Astrocyte of the spinal cord (primary cell): ENCODE measurements around the gene LSAMP.

Experiments used
- DNase-seq: peaks from one replicate; pipeline ENCODE4 v3.0.0; 2011; ENCODE audit warnings: low read depth, low spot score
- H3K4me3 ChIP-seq: 2 replicates; pipeline ENCODE4 v1.5.1; 2011; ENCODE audit warnings: low read depth, mild to moderate bottlenecking, low read length, moderate library complexity
- in situ Hi-C: cut with HindIII; loops from 2 replicates; pipeline ENCODE4 v1.10.0; 2017; ENCODE audit warnings: low sequenced_read_pairs
- TF ChIP-seq, protein P1 (sequence below): IDR thresholded peaks from 2 replicates; pipeline ENCODE4 v1.5.1; 2012; ENCODE audit warnings: low read depth, mild to moderate bottlenecking, low read length, inconsistent platforms

The LSAMP gene

DNA sequence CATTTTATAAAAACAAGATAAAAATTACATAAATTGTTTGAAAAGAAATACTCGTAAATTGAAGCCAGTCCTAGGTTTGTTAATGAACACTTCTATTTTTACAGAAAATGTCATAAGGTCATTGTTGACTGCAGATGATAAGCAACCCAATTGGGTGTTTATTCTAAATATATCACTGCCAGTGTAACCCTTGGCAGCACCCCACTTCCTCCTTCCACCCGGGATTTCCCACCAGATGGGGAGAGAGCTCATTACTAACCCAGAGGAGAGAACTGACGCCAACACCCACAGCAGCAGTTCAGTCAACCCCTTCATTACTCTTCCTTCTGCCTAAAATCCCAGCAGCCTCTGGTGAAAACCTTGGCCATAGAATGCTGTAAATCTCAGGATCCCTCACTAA is 514.4 kb downstream of the LSAMP start:
- H3K4me3 ChIP-seq, result no peak overlapping the region
- DNase-seq, result no peak
- in situ Hi-C loops, result no loop called here
- TF ChIP-seq, protein P1, sequence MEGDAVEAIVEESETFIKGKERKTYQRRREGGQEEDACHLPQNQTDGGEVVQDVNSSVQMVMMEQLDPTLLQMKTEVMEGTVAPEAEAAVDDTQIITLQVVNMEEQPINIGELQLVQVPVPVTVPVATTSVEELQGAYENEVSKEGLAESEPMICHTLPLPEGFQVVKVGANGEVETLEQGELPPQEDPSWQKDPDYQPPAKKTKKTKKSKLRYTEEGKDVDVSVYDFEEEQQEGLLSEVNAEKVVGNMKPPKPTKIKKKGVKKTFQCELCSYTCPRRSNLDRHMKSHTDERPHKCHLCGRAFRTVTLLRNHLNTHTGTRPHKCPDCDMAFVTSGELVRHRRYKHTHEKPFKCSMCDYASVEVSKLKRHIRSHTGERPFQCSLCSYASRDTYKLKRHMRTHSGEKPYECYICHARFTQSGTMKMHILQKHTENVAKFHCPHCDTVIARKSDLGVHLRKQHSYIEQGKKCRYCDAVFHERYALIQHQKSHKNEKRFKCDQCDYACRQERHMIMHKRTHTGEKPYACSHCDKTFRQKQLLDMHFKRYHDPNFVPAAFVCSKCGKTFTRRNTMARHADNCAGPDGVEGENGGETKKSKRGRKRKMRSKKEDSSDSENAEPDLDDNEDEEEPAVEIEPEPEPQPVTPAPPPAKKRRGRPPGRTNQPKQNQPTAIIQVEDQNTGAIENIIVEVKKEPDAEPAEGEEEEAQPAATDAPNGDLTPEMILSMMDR, result no peak

DNA sequence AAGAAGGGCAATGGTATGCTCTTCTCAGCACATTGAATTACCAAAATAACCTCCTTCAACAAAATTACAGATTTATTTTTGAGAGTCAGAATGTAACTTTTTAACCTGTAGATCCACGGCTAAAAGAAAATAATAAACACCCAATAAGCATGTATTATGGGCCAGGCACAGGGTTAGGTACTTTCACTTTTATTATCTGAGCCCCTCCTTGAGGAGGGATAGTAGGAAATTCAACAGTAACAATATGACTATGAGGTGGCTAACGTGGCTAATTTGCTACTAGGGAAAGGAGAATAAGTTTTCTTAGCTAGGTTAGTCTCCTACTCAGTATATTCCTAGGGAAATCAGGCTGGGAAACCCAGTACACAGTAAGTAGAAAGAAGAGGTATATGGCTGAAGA is 515.1 kb downstream of the LSAMP start:
- no peak overlapping the region for H3K4me3 ChIP-seq

DNA sequence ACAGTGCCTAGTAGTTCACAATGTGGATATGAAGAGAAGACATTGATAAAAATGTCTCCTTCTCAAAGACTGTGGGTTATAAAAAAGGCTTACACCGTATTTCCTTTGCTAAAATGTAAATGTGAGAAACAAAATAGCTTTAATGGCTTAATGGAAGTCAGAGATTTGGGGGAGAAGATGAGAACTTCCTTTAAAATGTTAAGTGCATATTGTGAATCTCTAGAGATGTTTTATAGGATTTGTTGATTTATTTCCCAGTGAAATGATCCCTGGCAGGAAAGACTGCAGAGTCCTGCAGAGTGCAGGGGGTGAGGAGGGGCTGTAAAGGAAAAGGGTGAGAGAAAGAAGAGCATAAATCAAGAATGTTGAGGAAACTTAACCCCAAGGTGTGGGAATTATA is 516.9 kb downstream of the LSAMP start:
- no peak for DNase-seq
- in situ Hi-C loops, result no loop called here
- TF ChIP-seq, protein P1, result no peak
- H3K4me3 ChIP-seq, result no peak overlapping the region

More for the DNA sequence above, 515.1 kb downstream of the LSAMP start:
- DNase-seq, result no peak
- TF ChIP-seq, protein P1, result no peak
- in situ Hi-C loops, result no loop called here

DNA sequence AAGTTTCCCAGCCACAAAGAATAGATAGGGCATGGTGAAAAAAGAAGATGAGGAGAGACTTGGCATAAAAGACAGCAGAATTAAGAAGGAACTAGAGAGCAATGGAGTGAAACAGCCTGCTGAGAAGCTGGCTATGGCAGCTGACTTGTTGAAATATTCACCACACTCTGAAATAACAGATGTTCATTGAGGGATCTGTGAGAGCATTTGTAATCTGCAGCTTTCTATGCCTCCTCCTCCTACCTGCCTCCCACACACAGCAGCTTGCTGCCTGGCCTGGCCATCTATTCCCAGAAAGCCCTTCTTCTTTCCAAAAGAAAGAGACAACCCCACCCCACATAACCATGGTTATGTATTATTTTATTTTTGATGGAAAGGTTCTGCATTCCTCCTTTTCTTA is 518.1 kb downstream of the LSAMP start:
- no peak for DNase-seq
- in situ Hi-C loops, result no loop called here
- TF ChIP-seq, protein P1, result no peak
- H3K4me3 ChIP-seq, result no peak overlapping the region

DNA sequence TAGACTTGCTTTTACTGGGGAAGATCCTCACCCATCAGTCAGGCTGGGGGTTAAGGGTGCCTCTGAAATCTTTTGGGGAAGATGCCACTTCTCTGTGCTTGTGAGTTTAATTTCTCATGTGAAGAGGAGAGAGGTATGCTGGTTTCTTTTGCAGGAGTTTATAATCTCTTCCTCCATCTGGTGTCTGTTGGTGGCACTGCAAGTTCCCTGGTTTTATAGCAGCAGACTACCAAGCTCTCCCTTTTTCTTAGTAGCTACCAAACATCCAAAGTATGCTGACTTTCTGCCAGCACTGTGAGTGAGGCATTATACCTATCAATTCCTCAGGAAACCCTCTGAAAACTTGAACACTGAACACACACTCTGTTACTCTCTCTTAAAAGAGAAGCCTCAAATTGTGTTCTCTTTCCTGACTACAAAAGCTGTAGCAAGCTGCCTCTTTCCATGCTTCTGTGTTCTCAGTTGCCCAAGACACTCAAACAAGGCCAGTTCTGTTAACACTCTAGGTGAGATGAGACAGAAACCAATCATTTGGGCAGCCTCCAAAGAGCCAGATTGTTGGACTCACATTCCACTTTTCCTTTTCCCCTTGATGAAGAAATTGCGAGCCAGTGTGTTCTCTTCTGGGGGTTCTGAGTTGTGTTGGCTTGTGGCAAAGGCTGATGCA is 522.5 kb downstream of the LSAMP start:
- no peak overlapping the region for H3K4me3 ChIP-seq

DNA sequence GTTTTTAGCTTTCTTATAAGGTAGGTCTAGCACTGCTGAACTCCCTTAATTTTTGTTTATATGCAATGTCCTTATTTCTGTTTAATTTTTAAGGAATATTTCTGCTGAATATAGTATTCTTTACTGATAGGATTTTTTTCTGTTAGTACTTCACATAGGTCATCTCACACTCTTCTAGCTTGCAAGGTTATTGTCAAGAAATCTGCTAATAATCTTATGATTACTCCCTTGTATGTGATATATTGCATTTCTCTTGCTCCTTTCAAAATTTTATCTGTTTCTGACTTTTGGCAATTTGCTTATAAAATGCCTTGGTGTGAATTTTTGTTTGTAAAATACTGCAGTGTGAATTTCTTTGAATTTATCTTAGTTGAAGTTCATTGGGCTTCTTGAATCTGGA is 523.6 kb downstream of the LSAMP start:
- no peak overlapping the region for H3K4me3 ChIP-seq
- no peak for DNase-seq
- TF ChIP-seq, protein P1, result no peak
- in situ Hi-C loops, result no loop called here

More for the DNA sequence above, 522.5 kb downstream of the LSAMP start:
- in situ Hi-C loops, result no loop called here
- DNase-seq, result peak; percentile 58
- TF ChIP-seq, protein P1, result peak; percentile 67
